Panc1 (cell line): ENCODE data around the gene CNTRL.

Source experiments
- CTCF ChIP-seq: fragments of 450-650 bp; IDR thresholded peaks from 2 replicates; pipeline ENCODE4 v1.5.1; 2017; ENCODE audit warnings: mild to moderate bottlenecking
- POLR2AphosphoS5 ChIP-seq: IDR thresholded peaks from 2 replicates; pipeline ENCODE4 v1.6.1; 2012; ENCODE audit warnings: mild to moderate bottlenecking, low read depth, low read length, moderate library complexity
- REST ChIP-seq, 2 experiments: IDR thresholded peaks; 2 replicates each; pipeline ENCODE4 v1.6.1; 2011 to 2012; ENCODE audit warnings: low read depth in 2 of 2, control low read depth in 1 of 2, low read length in 1 of 2, mild to moderate bottlenecking in 1 of 2, moderate library complexity in 1 of 2; ENCODE audit not compliant: insufficient read depth in 1 of 2
- TCF7L2 ChIP-seq: IDR thresholded peaks from 2 replicates; pipeline ENCODE4 v1.6.1; 2011; ENCODE audit warnings: mild to moderate bottlenecking, low read depth, low read length, inconsistent platforms

GRCh38 chr9:121150188-121150587 is 75.4 kb downstream of the CNTRL start:
- TF ChIP-seq TCF7L2 = no peak
- no peak for TF ChIP-seq CTCF
- TF ChIP-seq POLR2AphosphoS5 = no peak
- no peak for TF ChIP-seq REST (IDR thresholded peaks at IDR 0.05; ENCODE audit: insufficient read depth in 1 of 2, low read depth in 2 of 2, low read length in 1 of 2)
